Astrocyte (in vitro differentiated cells and primary cell): ENCODE results near the gene PPP6R1. TPM values are rescaled to one million over a fixed set of nuclear protein-coding genes. Genes with fewer than 3 reads are reported as not detected.

Source experiments
- DNase-seq: peaks from one replicate; pipeline ENCODE4 v3.0.0-alpha.2; 2010; ENCODE audit warnings: low read depth
- FAIRE-seq: peaks from 2 replicates; lab custom pipeline; 2011; peaks lifted over from hg19 to GRCh38; lab: Jason Lieb, UNC
- H2AFZ ChIP-seq: 2 replicates; pipeline ENCODE4 v1.6.0; 2012; ENCODE audit warnings: low read depth, low read length, inconsistent platforms
- H3K27ac ChIP-seq: 2 replicates; pipeline ENCODE4 v1.5.1; 2011; ENCODE audit warnings: low read depth, low read length, inconsistent platforms
- H3K27me3 ChIP-seq: 2 replicates; pipeline ENCODE4 v1.6.0; 2011; ENCODE audit warnings: low read length, inconsistent platforms; ENCODE audit not compliant: insufficient read depth
- H3K36me3 ChIP-seq: 2 replicates; pipeline ENCODE4 v1.5.1; 2011; ENCODE audit warnings: low read length, inconsistent platforms; ENCODE audit not compliant: insufficient read depth
- H3K4me1 ChIP-seq: 2 replicates; pipeline ENCODE4 v1.5.1; 2011; ENCODE audit warnings: low read length, inconsistent platforms; ENCODE audit not compliant: insufficient read depth
- H3K4me2 ChIP-seq: 2 replicates; pipeline ENCODE4 v1.6.0; 2012; ENCODE audit warnings: low read length, inconsistent platforms
- H3K4me3 ChIP-seq: 2 replicates; pipeline ENCODE4 v1.5.1; 2011; ENCODE audit warnings: low read depth, mild to moderate bottlenecking, low read length, inconsistent platforms; ENCODE audit not compliant: insufficient read depth
- H3K79me2 ChIP-seq: 2 replicates; pipeline ENCODE4 v1.6.0; 2012; ENCODE audit warnings: mild to moderate bottlenecking, low read length, inconsistent platforms; ENCODE audit not compliant: insufficient read depth
- H3K9ac ChIP-seq: 2 replicates; pipeline ENCODE4 v1.6.0; 2012; ENCODE audit warnings: mild to moderate bottlenecking, low read length, inconsistent platforms
- H3K9me3 ChIP-seq: 2 replicates; pipeline ENCODE4 v1.5.1; 2012; ENCODE audit warnings: low read depth, mild to moderate bottlenecking, low read length, inconsistent platforms; ENCODE audit not compliant: insufficient read depth
- H4K20me1 ChIP-seq: 2 replicates; pipeline ENCODE4 v1.6.0; 2012; ENCODE audit warnings: low read length, inconsistent platforms; ENCODE audit not compliant: insufficient read depth
- H3K27ac Mint-ChIP-seq: one replicate; pipeline ENCODE4 v1.8.0; 2021; ENCODE audit warnings: mild to moderate bottlenecking, mixed read lengths; ENCODE audit not compliant: unreplicated experiment
- H3K27me3 Mint-ChIP-seq: one replicate; pipeline ENCODE4 v1.8.0; 2021; ENCODE audit warnings: low read depth, mixed read lengths; ENCODE audit not compliant: unreplicated experiment
- H3K36me3 Mint-ChIP-seq: one replicate; pipeline ENCODE4 v1.8.0; 2021; ENCODE audit warnings: low read depth, mixed read lengths; ENCODE audit not compliant: unreplicated experiment
- H3K4me1 Mint-ChIP-seq: one replicate; pipeline ENCODE4 v1.8.0; 2021; ENCODE audit warnings: low read depth, mixed read lengths; ENCODE audit not compliant: unreplicated experiment
- H3K4me3 Mint-ChIP-seq: one replicate; pipeline ENCODE4 v1.8.0; 2021; ENCODE audit warnings: mild to moderate bottlenecking, moderate library complexity, mixed read lengths; ENCODE audit not compliant: unreplicated experiment
- H3K9me3 Mint-ChIP-seq: one replicate; pipeline ENCODE4 v1.8.0; 2021; ENCODE audit warnings: mild to moderate bottlenecking, mixed read lengths; ENCODE audit not compliant: unreplicated experiment
- EZH2 ChIP-seq: IDR thresholded peaks from 2 replicates; pipeline ENCODE4 v1.6.1; 2012; ENCODE audit warnings: mild to moderate bottlenecking, low read length, inconsistent platforms; ENCODE audit not compliant: insufficient read depth
- total RNA-seq: library from RNA; stranded (reverse); gene quantifications from 2 replicates; pipeline ENCODE4 v1.2.1, GENCODE V29; 2021
- TF ChIP-seq, protein P1 (sequence below): IDR thresholded peaks from 2 replicates; pipeline ENCODE4 v1.5.1; 2011; ENCODE audit warnings: low read depth, mild to moderate bottlenecking, inconsistent platforms, low read length, moderate library complexity; ENCODE audit not compliant: insufficient read depth

The PPP6R1 gene
- total RNA-seq, 1 donor from 2014 or later: 75.2 TPM

DNA sequence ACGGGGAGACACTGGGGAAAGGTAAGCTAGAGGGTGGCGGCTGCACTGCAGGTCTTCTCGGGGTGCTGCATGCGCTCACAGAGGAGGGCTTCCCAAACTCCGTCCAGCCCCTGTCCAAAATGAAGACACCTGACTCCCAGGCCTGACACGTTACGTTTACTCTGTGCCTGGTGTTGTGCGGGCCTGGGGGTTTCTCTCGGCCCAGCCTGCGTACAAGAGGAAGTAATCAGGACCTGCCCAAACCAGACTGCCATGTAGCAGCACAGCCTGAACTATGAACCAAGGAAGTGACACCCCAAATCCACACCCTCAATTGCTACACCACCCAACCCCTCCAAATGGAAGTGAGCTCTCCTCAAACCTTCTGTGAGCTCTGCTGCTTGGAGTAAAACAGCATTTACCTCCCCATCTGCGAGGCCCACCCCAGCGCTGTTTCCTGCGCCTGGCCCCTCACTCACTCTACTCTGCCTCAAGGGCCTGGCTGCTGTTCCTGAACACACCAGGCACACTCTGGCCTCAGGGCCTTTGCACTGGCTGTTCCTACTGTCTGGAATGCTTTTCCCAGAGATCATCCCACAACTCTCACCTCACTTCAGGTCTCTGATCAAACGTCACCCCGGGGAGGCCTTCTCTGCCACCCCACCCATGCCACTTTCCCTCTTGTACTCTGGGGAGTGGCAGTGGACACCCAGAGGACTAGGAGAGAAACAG is 18.1 kb upstream of the PPP6R1 start:
- peaks cover 3% of the 10 kb centered on the region for H3K79me2 ChIP-seq
- H3K27ac ChIP-seq: no peak overlapping the region
- Mint-ChIP-seq H3K4me1 (no peaks in the 10 kb centered on the region), H3K27ac (peak overlapping the region; percentile 55), H3K4me3 (no peak overlapping the region), H3K9me3 (no peaks in the 10 kb centered on the region), H3K36me3 (peaks cover 15% of the 10 kb centered on the region), H3K27me3 (no peaks in the 10 kb centered on the region)
- H3K4me3 ChIP-seq: no peak overlapping the region
- H3K4me1 ChIP-seq: peaks cover 3% of the 10 kb centered on the region
- H3K36me3 ChIP-seq: no peaks in the 10 kb centered on the region
- H3K9me3 ChIP-seq: no peaks in the 10 kb centered on the region
- DNase-seq (no peak), FAIRE-seq (no peak)
- no peak overlapping the region for H3K9ac ChIP-seq
- no peak overlapping the region for H3K4me2 ChIP-seq
- H3K27me3 ChIP-seq: no peaks in the 10 kb centered on the region
- H2AFZ ChIP-seq: no peak overlapping the region
- H4K20me1 ChIP-seq: no peaks in the 10 kb centered on the region
- no peak for TF ChIP-seq EZH2
- TF ChIP-seq, protein P1, sequence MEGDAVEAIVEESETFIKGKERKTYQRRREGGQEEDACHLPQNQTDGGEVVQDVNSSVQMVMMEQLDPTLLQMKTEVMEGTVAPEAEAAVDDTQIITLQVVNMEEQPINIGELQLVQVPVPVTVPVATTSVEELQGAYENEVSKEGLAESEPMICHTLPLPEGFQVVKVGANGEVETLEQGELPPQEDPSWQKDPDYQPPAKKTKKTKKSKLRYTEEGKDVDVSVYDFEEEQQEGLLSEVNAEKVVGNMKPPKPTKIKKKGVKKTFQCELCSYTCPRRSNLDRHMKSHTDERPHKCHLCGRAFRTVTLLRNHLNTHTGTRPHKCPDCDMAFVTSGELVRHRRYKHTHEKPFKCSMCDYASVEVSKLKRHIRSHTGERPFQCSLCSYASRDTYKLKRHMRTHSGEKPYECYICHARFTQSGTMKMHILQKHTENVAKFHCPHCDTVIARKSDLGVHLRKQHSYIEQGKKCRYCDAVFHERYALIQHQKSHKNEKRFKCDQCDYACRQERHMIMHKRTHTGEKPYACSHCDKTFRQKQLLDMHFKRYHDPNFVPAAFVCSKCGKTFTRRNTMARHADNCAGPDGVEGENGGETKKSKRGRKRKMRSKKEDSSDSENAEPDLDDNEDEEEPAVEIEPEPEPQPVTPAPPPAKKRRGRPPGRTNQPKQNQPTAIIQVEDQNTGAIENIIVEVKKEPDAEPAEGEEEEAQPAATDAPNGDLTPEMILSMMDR: no peak

DNA sequence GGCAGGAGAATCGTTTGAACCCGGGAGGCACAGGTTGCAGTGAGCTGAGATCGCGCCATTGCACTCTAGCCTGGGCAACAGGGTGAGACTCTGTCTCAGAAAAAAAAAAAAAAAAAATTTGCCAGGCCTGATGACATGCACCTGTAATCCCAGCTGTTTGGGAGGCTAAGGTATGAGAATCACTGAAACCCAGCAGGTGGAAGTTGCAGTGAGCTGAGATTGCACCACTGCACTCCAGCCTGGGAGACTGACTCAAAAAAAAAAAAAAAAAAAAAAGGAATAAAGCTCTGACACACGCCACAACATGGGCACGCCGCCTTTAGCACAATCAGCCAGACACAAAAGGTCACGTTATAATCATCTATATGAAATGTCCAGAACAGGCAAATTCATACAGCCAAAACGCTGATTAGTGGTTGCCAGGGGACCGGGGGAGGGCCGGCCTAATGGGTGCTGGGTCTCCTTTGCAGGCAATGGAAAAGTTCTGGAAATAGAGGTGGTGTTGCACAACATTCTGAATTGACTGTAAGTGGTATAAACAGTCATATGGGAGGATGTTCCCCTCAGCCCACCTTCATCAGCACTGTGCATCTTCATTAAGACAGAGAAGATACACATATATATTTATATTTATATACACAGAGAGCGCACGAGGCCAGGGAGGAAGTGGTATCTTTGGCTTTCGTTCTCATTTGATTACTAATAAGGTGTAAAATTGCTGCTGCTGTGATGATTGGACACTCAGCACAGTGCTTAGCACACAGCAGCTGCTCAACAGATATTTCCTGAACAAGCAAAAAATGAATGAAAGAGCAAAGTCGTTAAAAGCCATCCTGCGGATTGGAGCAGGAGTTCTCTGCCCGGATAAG is 17.3 kb upstream of the PPP6R1 start:
- Mint-ChIP-seq H3K27ac (no peak overlapping the region), H3K4me3 (no peak overlapping the region)
- FAIRE-seq: no peak

More for the DNA sequence above, 17.3 kb upstream of the PPP6R1 start:
- Histone ChIP-seq H3K9ac (no peak overlapping the region), H2AFZ (no peak overlapping the region), H3K4me2 (no peak overlapping the region), H3K4me1 (peaks cover 3% of the 10 kb centered on the region), H3K36me3 (no peaks in the 10 kb centered on the region), H3K27ac (no peak overlapping the region), H4K20me1 (no peaks in the 10 kb centered on the region), H3K9me3 (no peaks in the 10 kb centered on the region), H3K27me3 (no peaks in the 10 kb centered on the region), H3K4me3 (no peak overlapping the region), H3K79me2 (peaks cover 3% of the 10 kb centered on the region)
- TF ChIP-seq EZH2: no peak
- TF ChIP-seq, protein P1: no peak
- Mint-ChIP-seq H3K9me3 (no peaks in the 10 kb centered on the region), H3K27me3 (no peaks in the 10 kb centered on the region), H3K4me1 (no peaks in the 10 kb centered on the region), H3K36me3 (peaks cover 16% of the 10 kb centered on the region)
- DNase-seq: no peak
